Omental fat pad (tissue), 4 donors: ENCODE data around the gene TXNDC17. TPM values are rescaled to one million over a fixed set of nuclear protein-coding genes. Genes with fewer than 3 reads are reported as not detected.
A peak's percentile ranks its signal among the peaks of the same experiment; 100 is the strongest.
"Not testable (repeated sequence)": the region's sequence is repeated elsewhere in the genome, so short reads cannot be mapped to it uniquely, and the experiment has no call there.

ENCODE experiments used
- ATAC-seq: fragments of 150-250 bp; one replicate; pipeline ENCODE4 v1.9.1; 2016; ENCODE audit warnings: mild to moderate bottlenecking, moderate library complexity; ENCODE audit not compliant: low FRiP score
- DNase-seq: peaks from one replicate; pipeline ENCODE4 v3.0.0-alpha.2; 2019; ENCODE audit warnings: low spot score
- total RNA-seq, 4 donors: library from RNA; depleted of rRNA; stranded (reverse); fragments of >200 nt; gene quantifications; one replicate each; pipeline ENCODE4 v1.1.0, GENCODE V29; 2016
- TF ChIP-seq, protein P1 (sequence below), 3 donors: fragments of 450-650 bp; IDR thresholded peaks; one replicate each; pipeline ENCODE4 v1.5.1; 2016 to 2017; ENCODE audit warnings: antibody characterized with exemption in 3 of 3, mild to moderate bottlenecking in 3 of 3, moderate library complexity in 2 of 3

The TXNDC17 gene
- total RNA-seq, 4 donors from 2014 or later = 58.5 to 155 (median 109) TPM

DNA sequence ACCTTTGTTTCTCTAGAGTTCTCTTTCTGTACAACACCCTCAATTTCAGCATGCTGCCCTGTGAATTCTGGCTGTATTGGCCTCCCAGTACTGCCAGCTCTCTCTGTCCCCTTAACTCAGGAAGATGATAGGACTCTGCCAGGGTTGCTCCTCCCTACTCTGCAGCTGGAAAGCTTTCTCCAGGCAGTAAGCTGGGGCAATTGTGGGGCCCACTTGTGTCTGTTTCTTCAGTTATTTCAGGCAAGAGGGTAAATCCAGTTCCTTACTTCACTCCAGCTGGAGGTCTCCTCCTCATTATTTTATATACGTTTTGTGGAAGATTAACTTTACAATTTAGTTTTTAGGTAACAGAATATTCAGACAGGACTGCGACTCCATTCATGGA is 20.6 kb downstream of the TXNDC17 start:
- TF ChIP-seq, protein P1, sequence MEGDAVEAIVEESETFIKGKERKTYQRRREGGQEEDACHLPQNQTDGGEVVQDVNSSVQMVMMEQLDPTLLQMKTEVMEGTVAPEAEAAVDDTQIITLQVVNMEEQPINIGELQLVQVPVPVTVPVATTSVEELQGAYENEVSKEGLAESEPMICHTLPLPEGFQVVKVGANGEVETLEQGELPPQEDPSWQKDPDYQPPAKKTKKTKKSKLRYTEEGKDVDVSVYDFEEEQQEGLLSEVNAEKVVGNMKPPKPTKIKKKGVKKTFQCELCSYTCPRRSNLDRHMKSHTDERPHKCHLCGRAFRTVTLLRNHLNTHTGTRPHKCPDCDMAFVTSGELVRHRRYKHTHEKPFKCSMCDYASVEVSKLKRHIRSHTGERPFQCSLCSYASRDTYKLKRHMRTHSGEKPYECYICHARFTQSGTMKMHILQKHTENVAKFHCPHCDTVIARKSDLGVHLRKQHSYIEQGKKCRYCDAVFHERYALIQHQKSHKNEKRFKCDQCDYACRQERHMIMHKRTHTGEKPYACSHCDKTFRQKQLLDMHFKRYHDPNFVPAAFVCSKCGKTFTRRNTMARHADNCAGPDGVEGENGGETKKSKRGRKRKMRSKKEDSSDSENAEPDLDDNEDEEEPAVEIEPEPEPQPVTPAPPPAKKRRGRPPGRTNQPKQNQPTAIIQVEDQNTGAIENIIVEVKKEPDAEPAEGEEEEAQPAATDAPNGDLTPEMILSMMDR (IDR thresholded peaks at IDR 0.05) = no peak
- ATAC-seq (no peak), DNase-seq (no peak)

DNA sequence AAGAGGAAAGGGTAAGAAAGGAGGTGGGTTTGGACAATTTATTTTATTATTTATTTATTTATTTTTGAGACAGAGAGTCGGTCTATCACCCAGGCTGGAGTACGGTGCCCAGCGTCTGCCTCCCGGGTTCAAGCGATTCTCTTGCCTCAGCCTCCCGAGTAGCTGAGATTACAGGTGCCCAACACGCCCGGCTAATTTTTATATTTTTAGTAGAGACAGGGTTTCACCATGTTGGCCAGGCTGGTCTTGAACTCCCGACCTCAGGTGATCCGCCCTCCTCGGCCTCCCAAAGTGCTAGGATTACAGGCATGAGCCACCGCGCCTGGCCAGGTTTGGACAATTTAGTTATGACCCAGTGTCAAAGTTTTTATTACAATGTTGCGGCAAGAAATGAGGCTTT is 22.3 kb downstream of the TXNDC17 start:
- ATAC-seq, DNase-seq: not testable (repeated sequence)

DNA sequence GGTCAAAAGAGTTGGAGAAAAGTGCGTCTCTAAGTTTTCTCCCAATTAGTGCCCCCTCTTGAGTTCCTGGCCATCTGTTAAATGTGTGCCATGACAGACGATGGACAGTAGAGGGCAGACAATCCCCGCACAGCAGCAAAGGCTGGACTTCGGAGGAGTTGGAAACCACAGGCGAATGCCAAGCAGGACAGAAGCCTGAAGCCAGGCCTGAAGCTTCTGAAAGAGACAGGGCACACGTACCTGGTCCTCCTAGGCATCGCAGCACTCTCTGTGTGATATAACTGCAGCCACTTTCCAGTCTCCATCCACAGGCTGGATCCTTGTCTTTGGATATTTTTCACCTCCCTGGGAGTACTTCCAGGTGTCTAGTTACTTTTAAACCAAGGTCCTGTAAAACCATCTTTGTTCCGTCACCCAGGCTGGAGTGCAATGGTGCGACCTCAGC is 25.2 kb downstream of the TXNDC17 start:
- peak; percentile 86 for ATAC-seq
- no peak for DNase-seq
- TF ChIP-seq, protein P1 (IDR thresholded peaks at IDR 0.05) = peak in 1 of 3 donors; percentile 39

DNA sequence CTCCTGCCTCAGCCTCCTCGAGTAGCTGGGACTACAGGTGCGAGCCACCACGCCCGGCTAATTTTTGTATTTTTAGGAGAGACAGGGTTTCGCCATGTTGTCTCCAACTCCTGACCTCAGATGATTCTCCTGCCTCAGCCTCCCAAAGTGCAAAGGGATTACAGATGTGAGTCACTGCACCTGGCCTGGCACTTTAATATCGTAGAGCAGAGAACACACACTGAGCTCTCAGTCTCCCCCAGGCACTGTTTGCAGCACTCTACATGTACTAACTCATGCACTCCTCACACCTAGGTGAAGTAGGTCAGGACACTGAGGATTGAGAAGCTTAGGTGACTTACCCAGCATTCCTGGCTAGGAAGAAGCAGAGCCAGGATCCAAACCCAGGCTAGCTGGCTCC is 25.7 kb downstream of the TXNDC17 start:
- TF ChIP-seq, protein P1 (IDR thresholded peaks at IDR 0.05) = no peak
- DNase-seq (no peak), ATAC-seq (no peak)

DNA sequence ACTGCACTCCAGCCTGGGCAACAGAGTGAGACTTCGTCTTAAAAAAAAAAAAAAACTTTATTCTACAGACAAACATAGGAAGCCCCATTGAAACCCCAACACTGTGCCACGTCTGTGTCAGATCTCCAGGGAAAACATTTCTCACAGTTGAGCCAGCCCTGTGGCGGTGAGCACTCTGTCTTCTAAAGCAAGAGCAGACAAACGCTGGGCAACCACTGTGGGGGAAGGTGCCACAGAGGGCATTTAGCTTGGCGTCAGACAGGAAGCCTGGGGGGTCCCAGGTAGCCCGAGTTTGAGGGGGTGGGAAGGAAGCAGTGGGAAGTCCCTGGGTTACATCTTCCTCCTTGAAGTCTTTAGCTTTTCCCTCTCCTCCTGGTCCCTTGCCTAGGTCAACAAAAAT is 26.7 kb downstream of the TXNDC17 start:
- no peak for DNase-seq
- TF ChIP-seq, protein P1 (IDR thresholded peaks at IDR 0.05) = no peak
- ATAC-seq = no peak

DNA sequence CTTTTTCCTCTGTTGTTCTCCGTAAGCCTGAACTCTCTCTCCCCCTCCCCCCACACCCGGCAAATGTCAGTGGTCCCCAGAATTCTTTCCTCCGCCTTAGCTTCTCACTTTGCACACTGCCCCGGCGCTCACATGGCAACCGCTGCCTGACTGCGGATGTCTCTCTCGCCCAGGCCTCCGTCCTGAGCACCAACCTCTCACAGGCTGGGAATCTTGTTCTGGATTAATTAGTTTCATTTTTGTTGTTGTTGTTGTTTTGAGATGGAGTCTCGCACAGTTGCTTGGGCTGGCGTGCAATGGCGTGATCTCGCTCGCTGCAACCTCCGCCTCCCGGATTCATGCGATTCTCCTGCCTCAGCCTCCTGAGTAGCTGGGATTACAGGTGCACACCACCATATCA is 27.4 kb downstream of the TXNDC17 start:
- ATAC-seq = no peak
- no peak for DNase-seq
- TF ChIP-seq, protein P1 (IDR thresholded peaks at IDR 0.05) = no peak

DNA sequence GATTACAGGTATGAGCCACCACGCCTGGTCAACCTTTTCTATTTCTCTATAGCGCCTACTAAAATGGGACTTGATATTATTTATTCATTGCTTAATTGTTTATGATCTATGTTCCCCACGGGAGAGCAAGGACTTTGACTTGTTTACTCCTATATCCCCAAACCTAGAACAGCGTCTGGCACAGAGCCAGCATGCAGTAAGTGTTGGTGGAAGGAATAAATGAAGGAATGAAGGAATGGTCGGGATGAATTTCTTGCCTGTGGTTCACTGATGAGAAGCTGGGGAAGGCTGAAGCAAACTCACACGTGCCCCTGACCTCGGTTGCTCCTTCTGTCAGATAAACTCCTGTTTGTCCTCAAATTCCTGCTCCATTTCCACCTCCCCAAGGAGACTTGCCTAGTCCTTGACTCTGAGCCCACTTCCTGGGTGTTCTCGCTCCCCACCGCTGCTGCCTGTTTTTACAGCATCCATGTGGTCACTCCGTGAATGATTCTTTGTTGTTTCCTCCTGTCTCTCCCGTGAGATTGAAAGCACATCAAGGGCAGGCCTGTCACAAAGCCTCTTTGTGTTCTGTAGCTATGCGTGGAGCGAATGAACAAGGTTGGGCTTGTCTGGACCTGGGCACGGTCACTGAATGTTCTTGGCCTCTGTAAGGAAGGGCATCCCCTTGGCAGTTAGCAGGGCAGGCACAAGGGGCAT is 28.0 kb downstream of the TXNDC17 start:
- no peak for DNase-seq
- TF ChIP-seq, protein P1 (IDR thresholded peaks at IDR 0.05) = no peak
- no peak for ATAC-seq
